HepG2 (cell line): Measurements from ENCODE around the gene KRTAP12-3. TPM values are rescaled to one million over a fixed set of nuclear protein-coding genes. Genes with fewer than 3 reads are reported as not detected.

Experiments used
- ATAC-seq: fragments of 200-7000 bp; cut with Tn5 transposase; 3 replicates; pipeline ENCODE4 v1.9.1; 2020; ENCODE audit warnings: mild to moderate bottlenecking, moderate library complexity
- BruUV-seq: library from RNA; stranded (reverse); fragments of 400-500 nt; replicated peaks from 2 replicates; lab custom pipeline; 2021; lab: Mats Ljungman, UMichigan
- CTCF ChIA-PET: fragments of 300-600 bp; formaldehyde crosslinking; extraction: SDS; loops from one replicate; lab custom pipeline; 2021; ENCODE audit warnings: low total read pairs, inconsistent platforms, low intra/inter-chr PET ratio; lab: Yijun Ruan, JAX
- POLR2A ChIA-PET: fragments of 350-600 bp; sonication (Branson Sonifier 250); formaldehyde crosslinking; loops from one replicate; lab custom pipeline; 2020; ENCODE audit warnings: antibody characterized with exemption, inconsistent platforms; lab: Yijun Ruan, JAX
- DNase-seq: peaks from one replicate; pipeline ENCODE4 v3.0.0-alpha.2; 2015; ENCODE audit warnings: low spot score
- FAIRE-seq: peaks from 3 replicates; lab custom pipeline; 2011; peaks lifted over from hg19 to GRCh38; lab: Jason Lieb, UNC
- H2AFZ ChIP-seq: one replicate; pipeline ENCODE4 v1.6.1; 2011; ENCODE audit warnings: low read length, inconsistent platforms
- H3K27ac ChIP-seq: fragments of 300-600 bp; 3 replicates; pipeline ENCODE4 v1.8.0; 2011; ENCODE audit warnings: mixed run types, mild to moderate bottlenecking, mixed read lengths, low read length, inconsistent platforms; ENCODE audit not compliant: insufficient read depth; ENCODE audit errors: extremely low read length
- H3K27me3 ChIP-seq, 2 experiments: fragments of 200-600 bp in 1 of 2; 2 replicates in 1 of 2; 3 replicates in 1 of 2; pipeline versions ENCODE4 v1.6.0 to v1.8.0; 2011; ENCODE audit warnings: low read length in 2 of 2, mild to moderate bottlenecking in 2 of 2, moderate library complexity in 2 of 2, inconsistent platforms in 1 of 2; ENCODE audit not compliant: insufficient read depth in 2 of 2, control insufficient read depth in 1 of 2
- H3K36me3 ChIP-seq, 2 experiments: fragments of 200-600 bp in 1 of 2; replicated peaks in 1 of 2; 2 replicates in 1 of 2; 3 replicates in 1 of 2; pipeline versions ENCODE4 v1.5.1 to v1.8.0; 2011; ENCODE audit warnings: low read length in 2 of 2, inconsistent platforms in 1 of 2; ENCODE audit not compliant: insufficient read depth in 2 of 2, control insufficient read depth in 1 of 2
- H3K4me1 ChIP-seq: 2 replicates; pipeline ENCODE4 v1.5.1; 2012; ENCODE audit warnings: low read length, inconsistent platforms; ENCODE audit not compliant: insufficient read depth
- H3K4me2 ChIP-seq: 2 replicates; pipeline ENCODE4 v1.6.0; 2011; ENCODE audit warnings: low read depth, low read length, inconsistent platforms
- H3K4me3 ChIP-seq, 3 experiments: fragments of 200-600 bp in 1 of 3; sonication (generic), shearing (Covaris generic) in 1 of 3; replicated peaks in 1 of 3; 2 replicates each; pipeline ENCODE4 v1.5.1; 2011 to 2016; ENCODE audit warnings: low read length in 3 of 3, inconsistent platforms in 2 of 3, low read depth in 2 of 3, mild to moderate bottlenecking in 2 of 3, control low read depth in 1 of 3, mixed read lengths in 1 of 3; ENCODE audit not compliant: insufficient read depth in 1 of 3
- H3K79me2 ChIP-seq: one replicate; pipeline ENCODE4 v1.6.1; 2011; ENCODE audit warnings: low read length, inconsistent platforms; ENCODE audit not compliant: insufficient read depth
- H3K9ac ChIP-seq: 2 replicates; pipeline ENCODE4 v1.6.0; 2011; ENCODE audit warnings: mild to moderate bottlenecking, low read depth, low read length, inconsistent platforms; ENCODE audit not compliant: insufficient read depth
- H3K9me3 ChIP-seq: 2 replicates; pipeline ENCODE4 v1.5.1; 2012; ENCODE audit warnings: mild to moderate bottlenecking, low read length
- H4K20me1 ChIP-seq: 2 replicates; pipeline ENCODE4 v1.6.0; 2011; ENCODE audit warnings: inconsistent platforms, mild to moderate bottlenecking, low read length, moderate library complexity; ENCODE audit not compliant: insufficient read depth
- JUN ChIP-seq: sonication (generic); formaldehyde crosslinking; IDR thresholded peaks from 2 replicates; pipeline ENCODE4 v1.4.0; 2020; ENCODE audit warnings: mild to moderate bottlenecking, missing genetic modification reagents
- KLF13 ChIP-seq: sonication (generic); formaldehyde crosslinking; IDR thresholded peaks from 2 replicates; pipeline ENCODE4 v1.4.0; 2020; ENCODE audit warnings: mild to moderate bottlenecking, missing genetic modification reagents
- ZNF121 ChIP-seq: sonication (generic); formaldehyde crosslinking; IDR thresholded peaks from 2 replicates; pipeline ENCODE4 v1.5.0; 2020; ENCODE audit warnings: mild to moderate bottlenecking, missing genetic modification reagents
- ZNF747 ChIP-seq: sonication (generic); formaldehyde crosslinking; IDR thresholded peaks from 2 replicates; pipeline ENCODE4 v1.8.1; 2023; ENCODE audit warnings: missing genetic modification reagents, mild to moderate bottlenecking, borderline replicate concordance
- ZNF75D ChIP-seq: sonication (generic); formaldehyde crosslinking; IDR thresholded peaks from 2 replicates; pipeline ENCODE4 v1.8.1; 2023; ENCODE audit warnings: missing genetic modification reagents, mild to moderate bottlenecking, borderline replicate concordance
- WGBS: methylation state at CpG from one replicate; pipeline ENCODE4 v1.1.6; 2017; ENCODE audit warnings: low lambda C conversion rate; 5-methylcytosine and 5-hydroxymethylcytosine counted together
- in situ Hi-C: cut with HindIII; loops from 2 replicates; pipeline ENCODE4 v1.10.0; 2017; ENCODE audit warnings: low pct_unique_long_range_greater_than_20kb; ENCODE audit not compliant: extremely low pct_ligation_motif_present
- intact Hi-C: fragments of 100-400 bp; cut with micrococcal nuclease; formaldehyde crosslinking; loops from one replicate; pipeline ENCODE4 v1.10.0; 2022; ENCODE audit not compliant: unreplicated experiment
- polyA plus RNA-seq, 8 experiments: library from polyadenylated mRNA; depleted of rRNA in 3 of 8; stranded (reverse) in 7 of 8; unstranded in 1 of 8; fragments of >200 nt; fragmentation: Illumina TruSeq in 4 of 8; extraction: Trizol in 4 of 8; gene quantifications; 2 replicates each; pipeline versions ENCODE4 v1.2.1 to v1.2.3, GENCODE V29; 2011 to 2016; ENCODE audit warnings: low read depth in 4 of 8, missing spikeins in 1 of 8, mixed read lengths in 1 of 8; ENCODE audit not compliant: insufficient read depth in 1 of 8
- total RNA-seq, 5 experiments: library from RNA; depleted of rRNA; stranded (reverse); fragments of >200 nt; fragmentation: Illumina TruSeq; extraction: Trizol; gene quantifications; 2 replicates each; pipeline ENCODE4 v1.2.3, GENCODE V29; 2016; ENCODE audit warnings: low read depth in 1 of 5
- TF ChIP-seq, protein P1 (sequence below): sonication (generic); formaldehyde crosslinking; IDR thresholded peaks from 2 replicates; pipeline ENCODE4 v1.8.0; 2022; ENCODE audit warnings: missing genetic modification reagents, low read depth, mild to moderate bottlenecking, borderline replicate concordance

The KRTAP12-3 gene
- total and polyA plus RNA-seq, 2 of the 13 experiments (the other 11 are each of a cell fraction or from before 2014, with no cell fraction given), result not detected

DNA sequence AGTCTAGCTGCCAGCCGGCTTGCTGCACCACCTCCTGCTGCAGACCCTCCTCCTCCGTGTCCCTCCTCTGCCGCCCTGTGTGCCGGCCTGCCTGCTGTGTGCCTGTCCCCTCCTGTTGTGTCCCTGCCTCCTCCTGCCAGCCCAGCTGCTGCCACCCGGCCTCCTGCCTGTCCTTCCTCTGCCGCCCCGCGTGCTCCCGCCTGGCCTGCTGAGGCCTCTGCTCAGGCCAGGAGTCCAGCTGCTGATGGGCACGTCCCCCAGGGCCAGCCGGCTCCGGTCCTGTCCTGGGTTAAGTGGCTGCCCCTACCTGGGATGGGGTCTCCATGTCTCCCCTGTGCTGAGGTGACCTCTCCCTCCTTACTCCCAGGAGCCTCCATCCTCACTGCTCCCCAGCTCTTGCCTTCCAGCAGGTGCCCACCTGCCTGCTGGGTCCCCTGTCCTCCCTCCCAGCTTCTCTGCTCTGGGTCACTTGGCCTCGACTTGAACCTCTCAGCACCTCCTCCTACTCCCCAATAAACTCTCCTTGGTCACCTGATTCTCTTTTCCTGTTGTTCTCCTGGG, 45.0 kb upstream of the KRTAP12-3 start (continued):
- TF ChIP-seq KLF13 (CRISPR knock-in tag) (no peak), ZNF121 (CRISPR knock-in tag) (no peak), ZNF747 (CRISPR knock-in tag) (no peak)
- TF ChIP-seq, protein P1, sequence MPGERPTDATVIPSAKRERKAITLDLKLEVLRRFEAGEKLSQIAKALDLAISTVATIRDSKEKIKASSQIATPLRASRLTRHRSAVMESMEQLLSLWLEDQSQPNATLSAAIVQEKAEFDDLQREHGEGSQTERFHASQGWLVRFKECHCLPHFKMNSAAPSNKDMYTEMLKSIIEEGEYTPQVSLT, result no peak

DNA sequence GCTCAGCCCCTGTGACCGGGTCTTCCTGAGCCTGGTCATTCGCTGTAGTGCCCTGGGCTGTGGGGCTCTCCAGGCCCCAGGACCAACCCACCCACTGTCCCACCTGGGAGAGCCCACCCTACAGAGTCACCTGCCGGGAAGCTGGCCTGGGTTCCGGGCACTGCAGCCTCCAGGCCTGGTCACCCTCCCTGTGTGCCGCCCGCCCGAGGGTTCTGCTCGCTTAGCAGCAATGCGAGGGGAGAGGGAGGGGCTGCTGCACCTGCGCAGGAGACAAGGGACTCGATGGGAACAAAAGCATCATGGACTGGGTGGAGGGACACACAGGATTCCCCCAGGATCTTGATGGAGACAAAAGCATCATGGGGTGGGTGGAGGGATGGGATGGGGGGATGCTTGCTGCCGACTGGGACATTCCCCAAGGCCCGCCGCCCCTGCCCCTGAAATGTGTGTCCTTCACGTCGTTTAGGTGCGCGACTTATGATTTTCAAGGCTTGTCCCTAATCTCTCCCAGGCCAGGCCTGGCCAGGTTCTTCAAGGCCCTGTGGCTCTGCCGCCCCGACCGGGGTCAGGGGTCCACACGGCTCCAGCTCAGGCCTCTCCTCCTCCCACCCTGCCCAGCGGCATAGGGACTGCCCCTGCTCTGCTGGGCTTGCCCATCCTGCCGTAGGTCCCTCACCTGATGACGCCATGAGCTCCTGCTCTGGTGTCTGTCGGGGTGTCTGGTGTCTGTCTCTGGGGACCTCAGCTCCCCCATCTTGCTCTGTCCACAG, 44.2 kb upstream of the KRTAP12-3 start:
- H2AFZ ChIP-seq, result no peak overlapping the region
- in situ Hi-C loops, result no loop called here
- intact Hi-C loops, result no loop called here
- FAIRE-seq (no peak), ATAC-seq (peak; percentile 19; the same call in 1 of the 3 replicates), DNase-seq (no peak)
- no peaks in the 10 kb centered on the region for H3K4me1 ChIP-seq
- no peaks in the 10 kb centered on the region for H4K20me1 ChIP-seq
- H3K4me2 ChIP-seq, result no peak overlapping the region
- H3K9me3 ChIP-seq, result peaks cover 24% of the 10 kb centered on the region; the same call in 1 of the 2 replicates
- H3K36me3 ChIP-seq, result no peaks in the 10 kb centered on the region
- ChIA-PET POLR2A (no interaction called here), CTCF (no interaction called here)
- no peak overlapping the region for H3K27ac ChIP-seq
- BruUV-seq, result no TSS peak
- H3K79me2 ChIP-seq, result no peaks in the 10 kb centered on the region
- 44% methylated on average over 12 of the region's 26 CpGs for WGBS
- no peak overlapping the region for H3K4me3 ChIP-seq
- peaks cover 2 to 28% of the 10 kb centered on the region in 2 experiments; a peak in 3 of 5 replicates for H3K27me3 ChIP-seq
- no peak for TF ChIP-seq JUN (CRISPR knock-in tag)
- TF ChIP-seq ZNF75D (CRISPR knock-in tag), result no peak
- no peak overlapping the region for H3K9ac ChIP-seq
